DND-41 (cell line): ENCODE measurements around the gene CCDC78.

Experiments used
- CTCF ChIP-seq: IDR thresholded peaks from 2 replicates; pipeline ENCODE4 v1.5.1; 2012; ENCODE audit warnings: borderline replicate concordance, low read length, moderate library complexity, mild to moderate bottlenecking; ENCODE audit not compliant: poor library complexity, severe bottlenecking; ENCODE audit errors: extremely low read depth
- EZH2 ChIP-seq: IDR thresholded peaks from 3 replicates; pipeline ENCODE4 v1.6.1; 2012; ENCODE audit warnings: borderline replicate concordance, low read depth, mild to moderate bottlenecking, moderate library complexity, low read length, inconsistent platforms; ENCODE audit not compliant: severe bottlenecking

DNA sequence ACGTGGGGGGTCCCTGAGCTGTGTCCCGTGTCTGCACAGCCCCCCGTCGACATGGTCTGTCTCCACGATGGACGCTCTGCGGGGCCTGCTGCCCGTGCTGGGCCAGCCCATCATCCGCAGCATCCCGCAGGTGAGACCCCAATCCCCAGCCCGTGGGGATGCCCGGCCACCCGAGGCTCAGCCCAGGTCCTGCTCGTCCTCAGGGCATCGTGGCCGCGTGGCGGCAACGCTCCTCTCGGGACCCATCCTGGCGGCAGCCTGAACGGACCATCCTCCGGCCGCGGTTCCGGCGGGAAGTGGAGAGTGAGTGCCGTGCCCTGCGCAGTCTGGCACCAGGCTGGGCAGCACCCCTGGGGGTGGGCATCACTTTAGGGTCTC lies 39.2 kb upstream of the CCDC78 start:
- TF ChIP-seq CTCF (no peak), EZH2 (no peak)
